ENCODE measurements around the gene ERBB4.
A peak's percentile ranks its signal among the peaks of the same experiment; 100 is the strongest.

ERBB4 gene

GRCh38 chr2:211358504-211358903 lies 1180.1 kb downstream of the ERBB4 start:
- no peak for DNase-seq (ENCODE audit: low read depth, low spot score)

- DNase-seq (ENCODE audit: low read depth, low spot score), result no peak
These were observed 1184.1 kb downstream of the ERBB4 start for GRCh38 chr2:211354481-211354880.

- DNase-seq (ENCODE audit: low read depth, low spot score), result no peak
These were observed 1186.6 kb downstream of the ERBB4 start for GRCh38 chr2:211351987-211352386.

- peak; percentile 38 for DNase-seq (ENCODE audit: low read depth, low spot score)
These were observed 1189.6 kb downstream of the ERBB4 start for GRCh38 chr2:211349031-211349430.

DNA sequence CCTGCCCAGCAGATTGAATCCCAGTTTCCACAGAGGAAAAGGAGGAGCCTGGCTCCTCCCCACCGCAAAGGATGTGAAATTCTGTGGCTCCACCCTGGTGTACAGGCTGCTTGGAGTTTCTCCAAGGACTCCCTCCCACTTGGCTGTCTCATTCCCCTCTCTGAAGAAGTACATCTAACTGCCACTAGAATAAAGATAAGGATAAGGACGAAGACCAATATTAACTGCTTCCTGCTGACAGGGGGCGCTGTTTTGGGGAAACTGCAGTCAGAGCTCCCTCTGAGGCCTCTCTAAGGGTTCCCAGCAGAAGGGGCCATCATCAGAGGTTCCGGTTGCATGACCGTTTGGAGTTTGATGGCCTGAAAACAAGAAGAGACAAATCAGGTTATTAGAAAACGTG lies 1191.3 kb downstream of the ERBB4 start:
- no peak for DNase-seq (ENCODE audit: low read depth, low spot score)

- DNase-seq (ENCODE audit: low read depth, low spot score), result no peak
These were observed 1194.3 kb downstream of the ERBB4 start for GRCh38 chr2:211344289-211344688.

DNA sequence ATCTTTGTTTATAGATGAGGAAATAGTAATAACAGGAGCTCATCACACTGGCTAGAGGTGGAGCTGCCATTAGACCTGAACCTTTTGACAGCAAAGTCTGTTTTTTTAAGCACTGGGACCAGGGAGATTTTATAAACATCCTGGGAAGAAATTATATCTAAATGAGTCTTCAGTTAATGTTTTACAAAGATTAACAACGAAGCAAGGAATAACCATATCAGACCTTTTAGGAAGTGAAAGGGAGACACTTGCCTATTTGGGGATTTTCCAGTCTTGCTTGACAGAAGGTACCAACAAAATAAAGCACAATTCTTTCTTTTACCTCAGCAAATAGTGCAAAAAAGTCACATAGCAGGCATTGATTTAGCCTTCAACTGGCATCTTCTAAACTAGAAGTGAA lies 1205.2 kb downstream of the ERBB4 start:
- DNase-seq (ENCODE audit: low read depth, low spot score), result no peak

- DNase-seq (ENCODE audit: low read depth, low spot score), result no peak
These were observed 1206.9 kb downstream of the ERBB4 start for GRCh38 chr2:211331736-211332135.

DNA sequence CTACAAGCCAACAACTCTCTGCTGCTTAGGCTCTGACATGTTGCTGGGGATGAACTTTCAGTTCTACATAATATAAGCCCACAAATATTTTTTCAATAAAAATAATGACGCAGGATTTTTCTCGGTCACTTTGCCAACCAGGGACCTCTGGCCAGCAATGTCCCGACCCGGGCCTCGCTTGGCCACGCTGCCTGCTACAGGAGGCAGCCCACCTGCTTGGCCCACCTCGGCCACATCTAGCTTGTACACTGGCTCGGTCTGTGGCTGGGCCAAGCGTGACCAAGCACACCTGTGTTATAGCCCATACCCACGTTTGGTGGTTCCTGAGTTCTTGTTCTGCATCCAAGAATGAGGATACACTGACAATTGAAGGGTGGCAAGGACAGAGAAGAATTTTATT lies 1208.7 kb downstream of the ERBB4 start:
- DNase-seq (ENCODE audit: low read depth, low spot score), result no peak

DNA sequence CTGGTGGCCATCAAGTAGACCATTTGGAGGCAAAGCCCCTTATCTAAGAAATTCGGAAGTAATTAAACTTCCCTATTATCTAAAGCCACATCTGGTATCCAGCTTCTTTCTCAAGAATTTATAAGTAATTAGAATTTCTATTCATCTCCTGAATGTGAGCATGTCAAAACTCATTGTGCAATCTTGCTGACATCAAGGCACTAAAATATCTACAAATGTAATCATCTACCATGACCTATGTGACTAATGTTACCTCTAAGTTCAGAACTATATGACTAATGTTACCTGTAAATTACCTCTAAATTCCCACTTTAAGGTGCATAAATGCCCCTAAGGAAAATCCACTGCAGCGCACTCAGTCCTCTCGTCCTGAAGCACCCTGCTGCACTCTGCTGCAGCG lies 1209.2 kb downstream of the ERBB4 start:
- DNase-seq (ENCODE audit: low read depth, low spot score), result no peak

- DNase-seq (ENCODE audit: low read depth, low spot score), result no peak
These were observed 1210.5 kb downstream of the ERBB4 start for GRCh38 chr2:211328126-211328525.

All from astrocyte of the hippocampus (primary cell).